Measurements from ENCODE around the gene PARD6G.

- TF ChIP-seq EZH2 (IDR thresholded peaks at IDR 0.05) (no peak), POLR2AphosphoS5 (IDR thresholded peaks at IDR 0.05; ENCODE audit: borderline replicate concordance, low read depth, low read length) (no peak), FOXP2 (optimal IDR thresholded peaks at IDR 0.05; ENCODE audit: control extremely low read depth, extremely low read length, insufficient read depth) (no peak)
Observed at GRCh38 chr18:80154293-80154692, 93.0 kb downstream of the PARD6G start.
